GM19324 (cell line): ENCODE data around the gene EXOC4.
"Not testable (repeated sequence)": the region's sequence is repeated elsewhere in the genome, so short reads cannot be mapped to it uniquely, and the experiment has no call there.

Source experiments
- ATAC-seq: cut with Tn5 transposase; IDR thresholded peaks from one replicate; pipeline ENCODE4 v1.9.1; 2021; ENCODE audit warnings: mild to moderate bottlenecking, moderate library complexity; ENCODE audit not compliant: unreplicated experiment, low FRiP score

The EXOC4 gene

GRCh38 chr7:133310232-133310862 lies 57.5 kb downstream of the EXOC4 start:
- no peak for ATAC-seq

- ATAC-seq, result no peak
These were observed 60.7 kb downstream of the EXOC4 start for GRCh38 chr7:133313575-133313974.

- ATAC-seq, result no peak
These were observed 61.2 kb downstream of the EXOC4 start for GRCh38 chr7:133314084-133314483.

GRCh38 chr7:133315332-133316040 lies 62.6 kb downstream of the EXOC4 start:
- ATAC-seq, result no peak

- no peak for ATAC-seq
These were observed 67.0 kb downstream of the EXOC4 start for GRCh38 chr7:133319842-133320241.

GRCh38 chr7:133320891-133321290 lies 68.0 kb downstream of the EXOC4 start:
- ATAC-seq, result no peak

- not testable (repeated sequence) for ATAC-seq
These were observed 68.5 kb downstream of the EXOC4 start for GRCh38 chr7:133321366-133321765.

GRCh38 chr7:133326745-133327144 lies 73.9 kb downstream of the EXOC4 start:
- not testable (repeated sequence) for ATAC-seq

- not testable (repeated sequence) for ATAC-seq
These were observed 75.1 kb downstream of the EXOC4 start for GRCh38 chr7:133328021-133328420.

GRCh38 chr7:133330085-133330484 lies 77.2 kb downstream of the EXOC4 start:
- no peak for ATAC-seq

- no peak for ATAC-seq
These were observed 79.0 kb downstream of the EXOC4 start for GRCh38 chr7:133331861-133332260.

- no peak for ATAC-seq
These were observed 86.9 kb downstream of the EXOC4 start for GRCh38 chr7:133339772-133340171.

- no peak for ATAC-seq
These were observed 91.4 kb downstream of the EXOC4 start for GRCh38 chr7:133344275-133344674.

GRCh38 chr7:133345690-133346421 lies 93.0 kb downstream of the EXOC4 start:
- ATAC-seq, result no peak

- ATAC-seq, result no peak
These were observed 95.4 kb downstream of the EXOC4 start for GRCh38 chr7:133348250-133348649.

GRCh38 chr7:133349101-133349500 lies 96.2 kb downstream of the EXOC4 start:
- no peak for ATAC-seq

GRCh38 chr7:133352430-133352829 lies 99.6 kb downstream of the EXOC4 start:
- ATAC-seq, result no peak

- ATAC-seq, result no peak
These were observed 100.9 kb downstream of the EXOC4 start for GRCh38 chr7:133353775-133354174.

- ATAC-seq, result no peak
These were observed 101.9 kb downstream of the EXOC4 start for GRCh38 chr7:133354546-133355324.

GRCh38 chr7:133355325-133355708 lies 102.4 kb downstream of the EXOC4 start:
- ATAC-seq, result no peak

- ATAC-seq, result no peak
These were observed 102.9 kb downstream of the EXOC4 start for GRCh38 chr7:133355822-133356221.
